SU-DHL-6 (cell line): Measurements from ENCODE around the gene CTSH.

Experiments
- H2AFZ ChIP-seq: fragments of 200-600 bp; sonication (generic); 2 replicates; pipeline ENCODE4 v1.6.1; 2014; ENCODE audit warnings: low read depth, mild to moderate bottlenecking, moderate library complexity, mixed read lengths, antibody characterized with exemption, low read length; ENCODE audit not compliant: severe bottlenecking
- H3F3A ChIP-seq: fragments of 200-600 bp; shearing (Covaris generic); 2 replicates; pipeline ENCODE4 v1.6.0; 2016; ENCODE audit warnings: antibody characterized with exemption, mild to moderate bottlenecking; ENCODE audit not compliant: insufficient read depth
- H3K27ac ChIP-seq: fragments of 200-600 bp; sonication (generic); 2 replicates; pipeline ENCODE4 v1.5.1; 2016; ENCODE audit warnings: low read depth, mild to moderate bottlenecking, low read length, moderate library complexity, mixed read lengths
- H3K27me3 ChIP-seq: fragments of 200-600 bp; sonication (generic), shearing (Covaris generic); 2 replicates; pipeline ENCODE4 v1.6.0; 2014; ENCODE audit warnings: mild to moderate bottlenecking, low read length
- H3K36me3 ChIP-seq: fragments of 200-600 bp; sonication (generic); 2 replicates; pipeline ENCODE4 v1.6.1; 2014; ENCODE audit warnings: mild to moderate bottlenecking, low read length, mixed read lengths
- H3K4me2 ChIP-seq: fragments of 300-600, 200-600 bp; shearing (Covaris generic), sonication (generic); 2 replicates; pipeline ENCODE4 v1.6.0; 2014; ENCODE audit warnings: low read length, low read depth, mild to moderate bottlenecking; ENCODE audit not compliant: poor library complexity, severe bottlenecking
- H3K4me3 ChIP-seq: fragments of 200-600 bp; sonication (generic); 2 replicates; pipeline ENCODE4 v1.5.1; 2014; ENCODE audit warnings: antibody characterized with exemption, low read length, mild to moderate bottlenecking, mixed read lengths; ENCODE audit not compliant: insufficient read depth, poor library complexity, severe bottlenecking
- H3K79me2 ChIP-seq: fragments of 200-600 bp; sonication (generic); 2 replicates; pipeline ENCODE4 v1.6.1; 2014; ENCODE audit warnings: mild to moderate bottlenecking, low read length, moderate library complexity; ENCODE audit not compliant: insufficient read depth
- H3K9ac ChIP-seq: fragments of 200-600 bp; sonication (generic); 2 replicates; pipeline ENCODE4 v1.7.0; 2014; ENCODE audit warnings: mild to moderate bottlenecking, low read length
- H3K9me2 ChIP-seq: fragments of 200-600 bp; sonication (generic); replicated peaks from 2 replicates; pipeline ENCODE4 v1.6.1; 2014; ENCODE audit warnings: low read length; ENCODE audit not compliant: insufficient read depth
- H3K9me3 ChIP-seq: fragments of 200-600 bp; sonication (generic); 2 replicates; pipeline ENCODE4 v1.6.1; 2014; ENCODE audit warnings: low read length, mixed read lengths; ENCODE audit not compliant: insufficient read depth
- H4K20me1 ChIP-seq: fragments of 200-600 bp; sonication (generic); 2 replicates; pipeline ENCODE4 v1.6.1; 2014; ENCODE audit warnings: low read depth, mild to moderate bottlenecking, antibody characterized with exemption, low read length, moderate library complexity, mixed read lengths
- CTCF ChIP-seq: fragments of 200-600 bp; sonication (generic); IDR thresholded peaks from one replicate; pipeline ENCODE4 v1.5.1; 2017; ENCODE audit warnings: antibody characterized with exemption, mild to moderate bottlenecking, low read length, moderate library complexity; ENCODE audit not compliant: insufficient read depth, poor library complexity, severe bottlenecking
- EZH2phosphoT487 ChIP-seq: fragments of 200-600 bp; sonication (generic), shearing (Covaris generic); conservative IDR thresholded peaks from 2 replicates; pipeline ENCODE4 v1.6.1; 2018; ENCODE audit warnings: mild to moderate bottlenecking, antibody characterized with exemption, low read length, moderate library complexity, mixed read lengths

CTSH gene

GRCh38 chr15:78895471-78895870 is 49.4 kb downstream of the CTSH start:
- peaks cover 69% of the 10 kb centered on the region for H3K36me3 ChIP-seq
- H4K20me1 ChIP-seq, result peaks cover 10% of the 10 kb centered on the region
- no peaks in the 10 kb centered on the region for H3K27me3 ChIP-seq
- H3K4me2 ChIP-seq, result no peak overlapping the region
- H3K9me3 ChIP-seq, result no peaks in the 10 kb centered on the region
- TF ChIP-seq EZH2phosphoT487 (no peak), CTCF (no peak)
- H3K79me2 ChIP-seq, result peaks cover 15% of the 10 kb centered on the region
- peaks cover 3% of the 10 kb centered on the region; the same call in 1 of the 2 replicates for H3F3A ChIP-seq
- no peak overlapping the region for H2AFZ ChIP-seq
- H3K9me2 ChIP-seq, result no peaks in the 10 kb centered on the region
- H3K9ac ChIP-seq, result no peak overlapping the region
- H3K4me3 ChIP-seq, result no peak overlapping the region
- no peak overlapping the region for H3K27ac ChIP-seq

GRCh38 chr15:78893538-78893937 is 51.3 kb downstream of the CTSH start:
- no peak overlapping the region for H3K27ac ChIP-seq
- H3K9me3 ChIP-seq, result no peaks in the 10 kb centered on the region
- H3K27me3 ChIP-seq, result no peaks in the 10 kb centered on the region
- peaks cover 74% of the 10 kb centered on the region for H3K36me3 ChIP-seq
- H3K9ac ChIP-seq, result no peak overlapping the region
- no peak overlapping the region for H3K4me3 ChIP-seq
- no peak overlapping the region for H3K4me2 ChIP-seq
- H3K9me2 ChIP-seq, result no peaks in the 10 kb centered on the region
- peaks cover 3% of the 10 kb centered on the region; the same call in 1 of the 2 replicates for H3F3A ChIP-seq
- H4K20me1 ChIP-seq, result peaks cover 7% of the 10 kb centered on the region; the same call in 1 of the 2 replicates
- H3K79me2 ChIP-seq, result peaks cover 16% of the 10 kb centered on the region
- no peak overlapping the region for H2AFZ ChIP-seq
- no peak for TF ChIP-seq CTCF
- TF ChIP-seq EZH2phosphoT487, result no peak

- Histone ChIP-seq H3K4me2 (no peak overlapping the region), H3K9me2 (no peaks in the 10 kb centered on the region), H3F3A (peaks cover 8% of the 10 kb centered on the region; the same call in 1 of the 2 replicates), H3K79me2 (peaks cover 52% of the 10 kb centered on the region), H3K27ac (no peak overlapping the region), H3K9ac (no peak overlapping the region), H2AFZ (no peak overlapping the region), H4K20me1 (peaks cover 21% of the 10 kb centered on the region), H3K27me3 (no peaks in the 10 kb centered on the region), H3K9me3 (no peaks in the 10 kb centered on the region), H3K4me3 (no peak overlapping the region), H3K36me3 (peaks cover 76% of the 10 kb centered on the region)
- no peak for TF ChIP-seq CTCF
- no peak for TF ChIP-seq EZH2phosphoT487
Measured at GRCh38 chr15:78889000-78889399, 55.8 kb downstream of the CTSH start.

- Histone ChIP-seq H3K79me2 (peaks cover 99% of the 10 kb centered on the region), H4K20me1 (peaks cover 65% of the 10 kb centered on the region), H3K9me2 (no peaks in the 10 kb centered on the region), H3K4me3 (no peak overlapping the region), H3K4me2 (no peak overlapping the region), H3K27me3 (no peaks in the 10 kb centered on the region), H3K27ac (no peak overlapping the region), H3K9ac (no peak overlapping the region), H3K36me3 (peaks cover 56% of the 10 kb centered on the region), H2AFZ (no peak overlapping the region), H3K9me3 (no peaks in the 10 kb centered on the region), H3F3A (peaks cover 12% of the 10 kb centered on the region; the same call in 1 of the 2 replicates)
- TF ChIP-seq EZH2phosphoT487 (no peak), CTCF (no peak)
Measured at GRCh38 chr15:78881681-78882080, 63.2 kb downstream of the CTSH start.
